GM23338 (cell line): ENCODE results near the gene CEACAM16. TPM values are rescaled to one million over a fixed set of nuclear protein-coding genes. Genes with fewer than 3 reads are reported as not detected.
A peak's percentile ranks its signal among the peaks of the same experiment; 100 is the strongest.

Experiments
- ATAC-seq: fragments of 200-7000 bp; cut with Tn5 transposase; 3 replicates; pipeline ENCODE4 v1.9.1; 2020
- DNase-seq: peaks from one replicate; pipeline ENCODE4 v3.0.0-alpha.2; 2015; ENCODE audit warnings: low spot score
- H2AFZ ChIP-seq: fragments of 200-600 bp; sonication (generic); 2 replicates; pipeline ENCODE4 v1.8.0; 2016; ENCODE audit warnings: antibody characterized with exemption, mild to moderate bottlenecking, moderate library complexity
- H3F3A ChIP-seq: fragments of 200-600 bp; sonication (generic); replicated peaks from 2 replicates; pipeline ENCODE4 v1.8.0; 2017; ENCODE audit warnings: antibody characterized with exemption, mixed run types, low read depth
- H3K27ac ChIP-seq: fragments of 200-600 bp; sonication (generic); 2 replicates; pipeline ENCODE4 v1.6.1; 2016; ENCODE audit warnings: low read depth
- H3K27me3 ChIP-seq: fragments of 200-600 bp; sonication (generic); 2 replicates; pipeline ENCODE4 v1.8.0; 2016; ENCODE audit warnings: mild to moderate bottlenecking, mixed run types, moderate library complexity; ENCODE audit not compliant: insufficient read depth
- H3K36me3 ChIP-seq: fragments of 200-600 bp; sonication (generic); 2 replicates; pipeline ENCODE4 v1.8.0; 2016; ENCODE audit warnings: mild to moderate bottlenecking; ENCODE audit not compliant: insufficient read depth
- H3K4me1 ChIP-seq: fragments of 200-600 bp; sonication (generic); 2 replicates; pipeline ENCODE4 v1.8.0; 2016; ENCODE audit warnings: mild to moderate bottlenecking, moderate library complexity; ENCODE audit not compliant: insufficient read depth
- H3K4me2 ChIP-seq: fragments of 200-600 bp; sonication (generic); 2 replicates; pipeline ENCODE4 v1.7.1; 2017; ENCODE audit warnings: mixed run types
- H3K4me3 ChIP-seq: fragments of 200-600 bp; sonication (generic); 2 replicates; pipeline ENCODE4 v1.6.1; 2016; ENCODE audit warnings: mixed run types
- H3K79me2 ChIP-seq: fragments of 200-600 bp; sonication (generic); replicated peaks from 2 replicates; pipeline ENCODE4 v1.8.0; 2017; ENCODE audit warnings: mild to moderate bottlenecking; ENCODE audit not compliant: insufficient read depth
- H3K9me2 ChIP-seq: fragments of 200-600 bp; sonication (generic); 2 replicates; pipeline ENCODE4 v1.8.0; 2017; ENCODE audit not compliant: insufficient read depth
- H4K20me1 ChIP-seq: fragments of 200-600 bp; sonication (generic); replicated peaks from 2 replicates; pipeline ENCODE4 v1.8.0; 2017; ENCODE audit warnings: mild to moderate bottlenecking; ENCODE audit not compliant: insufficient read depth
- H3K27ac Mint-ChIP-seq: 2 replicates; pipeline ENCODE4 v1.8.0; 2020; ENCODE audit warnings: inconsistent platforms, mild to moderate bottlenecking, moderate library complexity, mixed read lengths
- H3K27me3 Mint-ChIP-seq: 3 replicates; pipeline ENCODE4 v1.8.0; 2022; ENCODE audit warnings: low read depth, mild to moderate bottlenecking, moderate library complexity, mixed read lengths, inconsistent platforms; ENCODE audit not compliant: insufficient read depth, poor library complexity
- H3K36me3 Mint-ChIP-seq: 3 replicates; pipeline ENCODE4 v1.8.0; 2021; ENCODE audit warnings: low read depth, mild to moderate bottlenecking, inconsistent platforms, moderate library complexity, mixed read lengths
- H3K4me1 Mint-ChIP-seq: 3 replicates; pipeline ENCODE4 v1.8.0; 2020; ENCODE audit warnings: mild to moderate bottlenecking, inconsistent platforms, mixed read lengths
- H3K4me3 Mint-ChIP-seq: 3 replicates; pipeline ENCODE4 v1.8.0; 2021; ENCODE audit warnings: moderate library complexity, mild to moderate bottlenecking, inconsistent platforms, mixed read lengths
- H3K9me3 Mint-ChIP-seq: 3 replicates; pipeline ENCODE4 v1.8.0; 2020; ENCODE audit warnings: moderate library complexity, mild to moderate bottlenecking, inconsistent platforms, mixed read lengths
- CREB1 ChIP-seq: fragments of 250-450 bp; sonication (Bioruptor Pico); IDR thresholded peaks from 2 replicates; pipeline ENCODE4 v1.5.0; 2020; ENCODE audit warnings: low read depth, mild to moderate bottlenecking, moderate library complexity
- EZH2 ChIP-seq: fragments of 200-600 bp; sonication (generic); IDR thresholded peaks from one replicate; pipeline ENCODE4 v1.8.0; 2017; ENCODE audit warnings: antibody characterized with exemption, mild to moderate bottlenecking, low read depth; ENCODE audit not compliant: unreplicated experiment
- EZH2phosphoT487 ChIP-seq: fragments of 200-600 bp; sonication (generic); IDR thresholded peaks from one replicate; pipeline ENCODE4 v1.8.1; 2018; ENCODE audit warnings: antibody characterized with exemption; ENCODE audit not compliant: unreplicated experiment
- JUNB ChIP-seq: IDR thresholded peaks from one replicate; pipeline ENCODE4 v1.6.1; 2016; ENCODE audit warnings: antibody characterized with exemption; ENCODE audit not compliant: unreplicated experiment
- POLR2AphosphoS5 ChIP-seq: IDR thresholded peaks from 2 replicates; pipeline ENCODE4 v1.6.1; 2016; ENCODE audit warnings: antibody characterized with exemption, low read depth
- STAT1 ChIP-seq: IDR thresholded peaks from one replicate; pipeline ENCODE4 v1.6.1; 2016; ENCODE audit warnings: antibody characterized with exemption; ENCODE audit not compliant: unreplicated experiment
- ZNF114 ChIP-seq: fragments of 250-450 bp; sonication (Bioruptor Pico); IDR thresholded peaks from 2 replicates; pipeline ENCODE4 v1.5.0; 2020; ENCODE audit warnings: mild to moderate bottlenecking, moderate library complexity
- ZNF331 ChIP-seq: fragments of 250-450 bp; sonication (Bioruptor Pico); IDR thresholded peaks from 2 replicates; pipeline ENCODE4 v1.5.0; 2020; ENCODE audit warnings: low read depth, mild to moderate bottlenecking, moderate library complexity
- polyA plus RNA-seq: library from polyadenylated mRNA; unstranded; fragments of >200 nt; fragmentation: Nextera tagmentation; extraction: Ambion mirVana; gene quantifications from 2 replicates; pipeline ENCODE4 v1.2.1, GENCODE V29; 2016
- total RNA-seq: library from RNA; depleted of rRNA; stranded (reverse); fragments of >200 nt; shearing (Covaris generic); gene quantifications from 2 replicates; pipeline ENCODE4 v1.2.3, GENCODE V29; 2014
- TF ChIP-seq, protein P1 (sequence below), 2 experiments: fragments of 200-600 bp in 1 of 2; sonication (generic) in 1 of 2; conservative IDR thresholded peaks; 2 replicates each; pipeline versions ENCODE4 v1.5.1 to v1.6.1; 2016 to 2017; ENCODE audit warnings: antibody characterized with exemption in 2 of 2, low read depth in 2 of 2, mild to moderate bottlenecking in 2 of 2, moderate library complexity in 1 of 2
- TF ChIP-seq, protein P2 (sequence below): fragments of 250-450 bp; sonication (Bioruptor Pico); IDR thresholded peaks from 2 replicates; pipeline ENCODE4 v1.5.0; 2020; ENCODE audit warnings: mild to moderate bottlenecking, moderate library complexity

Gene CEACAM16
- total and polyA plus RNA-seq, 2 experiments from 2014 or later = not detected

DNA sequence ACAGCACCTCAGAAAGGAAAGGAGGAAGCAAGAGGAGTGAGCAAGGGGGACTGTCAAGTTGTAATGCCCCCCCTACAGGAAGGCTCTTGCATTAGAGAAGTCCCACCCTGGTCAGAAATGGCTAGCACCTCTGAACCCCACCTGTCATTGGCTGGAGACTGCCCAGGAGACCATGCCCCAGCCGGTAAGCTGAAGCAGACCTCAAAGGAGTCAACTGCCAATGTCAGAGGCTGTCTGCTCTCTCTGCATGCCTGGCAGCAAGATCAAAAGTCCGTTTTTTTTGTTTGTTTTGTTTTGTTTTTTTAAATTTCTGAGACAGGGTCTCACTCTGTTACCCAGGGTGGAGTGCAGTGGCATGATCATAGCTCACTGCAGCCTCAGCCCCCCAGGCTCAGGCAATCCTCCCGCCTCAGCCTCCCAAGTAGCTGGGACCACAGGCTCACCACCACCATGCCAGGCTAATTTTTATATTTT lies 41.4 kb downstream of the CEACAM16 start:
- DNase-seq = no peak
- Histone ChIP-seq H3K4me1 (no peaks in the 10 kb centered on the region), H2AFZ (no peak overlapping the region), H3F3A (no peaks in the 10 kb centered on the region), H3K4me3 (no peak overlapping the region), H3K36me3 (no peaks in the 10 kb centered on the region), H3K27ac (no peak overlapping the region), H3K27me3 (peaks cover 8% of the 10 kb centered on the region), H3K9me2 (no peaks in the 10 kb centered on the region), H3K4me2 (no peak overlapping the region), H3K79me2 (no peaks in the 10 kb centered on the region), H4K20me1 (no peaks in the 10 kb centered on the region)
- H3K27me3 Mint-ChIP-seq = peaks cover 8% of the 10 kb centered on the region
- no peak overlapping the region for H3K27ac Mint-ChIP-seq
- H3K9me3 Mint-ChIP-seq = no peaks in the 10 kb centered on the region
- TF ChIP-seq ZNF331 = no peak
- no peak for TF ChIP-seq POLR2AphosphoS5
- TF ChIP-seq ZNF114 (CRISPR knock-in tag) = no peak
- TF ChIP-seq JUNB = no peak
- no peak for TF ChIP-seq CREB1
- TF ChIP-seq, protein P1, sequence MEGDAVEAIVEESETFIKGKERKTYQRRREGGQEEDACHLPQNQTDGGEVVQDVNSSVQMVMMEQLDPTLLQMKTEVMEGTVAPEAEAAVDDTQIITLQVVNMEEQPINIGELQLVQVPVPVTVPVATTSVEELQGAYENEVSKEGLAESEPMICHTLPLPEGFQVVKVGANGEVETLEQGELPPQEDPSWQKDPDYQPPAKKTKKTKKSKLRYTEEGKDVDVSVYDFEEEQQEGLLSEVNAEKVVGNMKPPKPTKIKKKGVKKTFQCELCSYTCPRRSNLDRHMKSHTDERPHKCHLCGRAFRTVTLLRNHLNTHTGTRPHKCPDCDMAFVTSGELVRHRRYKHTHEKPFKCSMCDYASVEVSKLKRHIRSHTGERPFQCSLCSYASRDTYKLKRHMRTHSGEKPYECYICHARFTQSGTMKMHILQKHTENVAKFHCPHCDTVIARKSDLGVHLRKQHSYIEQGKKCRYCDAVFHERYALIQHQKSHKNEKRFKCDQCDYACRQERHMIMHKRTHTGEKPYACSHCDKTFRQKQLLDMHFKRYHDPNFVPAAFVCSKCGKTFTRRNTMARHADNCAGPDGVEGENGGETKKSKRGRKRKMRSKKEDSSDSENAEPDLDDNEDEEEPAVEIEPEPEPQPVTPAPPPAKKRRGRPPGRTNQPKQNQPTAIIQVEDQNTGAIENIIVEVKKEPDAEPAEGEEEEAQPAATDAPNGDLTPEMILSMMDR (conservative IDR thresholded peaks at IDR 0.05; ENCODE audit: low read depth in 2 of 2) = 0 out of 4 replicates have a peak, but pooled peaks of 1 of the 2 experiments have one; percentile 0
- no peak for TF ChIP-seq EZH2phosphoT487
- no peak for TF ChIP-seq STAT1
- H3K4me1 Mint-ChIP-seq = peaks cover 16% of the 10 kb centered on the region
- ATAC-seq = peak; percentile 20
- no peak overlapping the region for H3K4me3 Mint-ChIP-seq
- no peaks in the 10 kb centered on the region for H3K36me3 Mint-ChIP-seq

DNA sequence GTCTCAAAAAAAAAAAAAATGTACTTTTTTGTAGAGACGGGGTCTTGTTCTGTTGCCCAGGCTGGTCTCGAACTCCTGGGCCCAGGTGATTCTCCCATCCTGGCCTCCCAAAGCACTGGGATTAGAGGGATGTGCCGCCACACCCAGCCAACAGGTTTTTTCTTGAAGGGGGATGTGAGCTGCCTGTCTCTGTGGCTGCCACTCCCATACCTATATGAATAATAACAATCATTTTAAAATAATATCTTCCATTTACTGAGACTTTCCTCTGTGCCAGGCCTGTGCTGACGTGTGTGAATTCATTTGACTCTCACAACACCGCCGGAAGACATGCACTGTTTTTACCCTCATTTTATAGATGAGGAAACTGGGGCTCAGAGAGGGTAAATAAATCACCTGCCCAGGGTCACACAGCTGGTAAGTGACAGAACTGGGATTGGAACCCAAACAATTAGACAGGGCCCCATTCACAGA lies 42.3 kb downstream of the CEACAM16 start:
- no peaks in the 10 kb centered on the region for H3K36me3 ChIP-seq
- H2AFZ ChIP-seq = no peak overlapping the region
- no peaks in the 10 kb centered on the region for H3K9me2 ChIP-seq
- H3K27ac Mint-ChIP-seq = no peak overlapping the region
- ATAC-seq (no peak), DNase-seq (no peak)
- no peak overlapping the region for H3K4me2 ChIP-seq
- no peaks in the 10 kb centered on the region for H4K20me1 ChIP-seq
- H3F3A ChIP-seq = no peaks in the 10 kb centered on the region
- no peak overlapping the region for H3K4me3 ChIP-seq
- peaks cover 16% of the 10 kb centered on the region for H3K4me1 Mint-ChIP-seq
- no peak overlapping the region for H3K4me3 Mint-ChIP-seq
- H3K79me2 ChIP-seq = no peaks in the 10 kb centered on the region
- peaks cover 17% of the 10 kb centered on the region for H3K27me3 ChIP-seq
- no peak overlapping the region for H3K27ac ChIP-seq
- no peaks in the 10 kb centered on the region for H3K9me3 Mint-ChIP-seq
- H3K27me3 Mint-ChIP-seq = peaks cover 17% of the 10 kb centered on the region
- H3K4me1 ChIP-seq = no peaks in the 10 kb centered on the region
- H3K36me3 Mint-ChIP-seq = no peaks in the 10 kb centered on the region
- TF ChIP-seq EZH2phosphoT487 = no peak
- TF ChIP-seq, protein P2, sequence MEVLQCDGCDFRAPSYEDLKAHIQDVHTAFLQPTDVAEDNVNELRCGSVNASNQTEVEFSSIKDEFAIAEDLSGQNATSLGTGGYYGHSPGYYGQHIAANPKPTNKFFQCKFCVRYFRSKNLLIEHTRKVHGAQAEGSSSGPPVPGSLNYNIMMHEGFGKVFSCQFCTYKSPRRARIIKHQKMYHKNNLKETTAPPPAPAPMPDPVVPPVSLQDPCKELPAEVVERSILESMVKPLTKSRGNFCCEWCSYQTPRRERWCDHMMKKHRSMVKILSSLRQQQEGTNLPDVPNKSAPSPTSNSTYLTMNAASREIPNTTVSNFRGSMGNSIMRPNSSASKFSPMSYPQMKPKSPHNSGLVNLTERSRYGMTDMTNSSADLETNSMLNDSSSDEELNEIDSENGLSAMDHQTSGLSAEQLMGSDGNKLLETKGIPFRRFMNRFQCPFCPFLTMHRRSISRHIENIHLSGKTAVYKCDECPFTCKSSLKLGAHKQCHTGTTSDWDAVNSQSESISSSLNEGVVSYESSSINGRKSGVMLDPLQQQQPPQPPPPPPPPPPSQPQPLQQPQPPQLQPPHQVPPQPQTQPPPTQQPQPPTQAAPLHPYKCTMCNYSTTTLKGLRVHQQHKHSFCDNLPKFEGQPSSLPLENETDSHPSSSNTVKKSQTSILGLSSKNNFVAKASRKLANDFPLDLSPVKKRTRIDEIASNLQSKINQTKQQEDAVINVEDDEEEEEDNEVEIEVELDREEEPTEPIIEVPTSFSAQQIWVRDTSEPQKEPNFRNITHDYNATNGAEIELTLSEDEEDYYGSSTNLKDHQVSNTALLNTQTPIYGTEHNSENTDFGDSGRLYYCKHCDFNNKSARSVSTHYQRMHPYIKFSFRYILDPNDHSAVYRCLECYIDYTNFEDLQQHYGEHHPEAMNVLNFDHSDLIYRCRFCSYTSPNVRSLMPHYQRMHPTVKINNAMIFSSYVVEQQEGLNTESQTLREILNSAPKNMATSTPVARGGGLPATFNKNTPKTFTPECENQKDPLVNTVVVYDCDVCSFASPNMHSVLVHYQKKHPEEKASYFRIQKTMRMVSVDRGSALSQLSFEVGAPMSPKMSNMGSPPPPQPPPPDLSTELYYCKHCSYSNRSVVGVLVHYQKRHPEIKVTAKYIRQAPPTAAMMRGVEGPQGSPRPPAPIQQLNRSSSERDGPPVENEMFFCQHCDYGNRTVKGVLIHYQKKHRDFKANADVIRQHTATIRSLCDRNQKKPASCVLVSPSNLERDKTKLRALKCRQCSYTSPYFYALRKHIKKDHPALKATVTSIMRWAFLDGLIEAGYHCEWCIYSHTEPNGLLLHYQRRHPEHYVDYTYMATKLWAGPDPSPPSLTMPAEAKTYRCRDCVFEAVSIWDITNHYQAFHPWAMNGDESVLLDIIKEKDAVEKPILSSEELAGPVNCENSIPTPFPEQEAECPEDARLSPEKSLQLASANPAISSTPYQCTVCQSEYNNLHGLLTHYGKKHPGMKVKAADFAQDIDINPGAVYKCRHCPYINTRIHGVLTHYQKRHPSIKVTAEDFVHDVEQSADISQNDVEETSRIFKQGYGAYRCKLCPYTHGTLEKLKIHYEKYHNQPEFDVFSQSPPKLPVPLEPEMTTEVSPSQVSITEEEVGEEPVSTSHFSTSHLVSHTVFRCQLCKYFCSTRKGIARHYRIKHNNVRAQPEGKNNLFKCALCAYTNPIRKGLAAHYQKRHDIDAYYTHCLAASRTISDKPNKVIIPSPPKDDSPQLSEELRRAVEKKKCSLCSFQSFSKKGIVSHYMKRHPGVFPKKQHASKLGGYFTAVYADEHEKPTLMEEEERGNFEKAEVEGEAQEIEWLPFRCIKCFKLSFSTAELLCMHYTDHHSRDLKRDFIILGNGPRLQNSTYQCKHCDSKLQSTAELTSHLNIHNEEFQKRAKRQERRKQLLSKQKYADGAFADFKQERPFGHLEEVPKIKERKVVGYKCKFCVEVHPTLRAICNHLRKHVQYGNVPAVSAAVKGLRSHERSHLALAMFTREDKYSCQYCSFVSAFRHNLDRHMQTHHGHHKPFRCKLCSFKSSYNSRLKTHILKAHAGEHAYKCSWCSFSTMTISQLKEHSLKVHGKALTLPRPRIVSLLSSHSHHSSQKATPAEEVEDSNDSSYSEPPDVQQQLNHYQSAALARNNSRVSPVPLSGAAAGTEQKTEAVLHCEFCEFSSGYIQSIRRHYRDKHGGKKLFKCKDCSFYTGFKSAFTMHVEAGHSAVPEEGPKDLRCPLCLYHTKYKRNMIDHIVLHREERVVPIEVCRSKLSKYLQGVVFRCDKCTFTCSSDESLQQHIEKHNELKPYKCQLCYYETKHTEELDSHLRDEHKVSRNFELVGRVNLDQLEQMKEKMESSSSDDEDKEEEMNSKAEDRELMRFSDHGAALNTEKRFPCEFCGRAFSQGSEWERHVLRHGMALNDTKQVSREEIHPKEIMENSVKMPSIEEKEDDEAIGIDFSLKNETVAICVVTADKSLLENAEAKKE (CRISPR knock-in tag) = no peak
- no peak for TF ChIP-seq STAT1
- TF ChIP-seq POLR2AphosphoS5 = no peak
- TF ChIP-seq, protein P1 (conservative IDR thresholded peaks at IDR 0.05; ENCODE audit: low read depth in 2 of 2) = no peak
- no peak for TF ChIP-seq CREB1
- no peak for TF ChIP-seq ZNF331
- TF ChIP-seq EZH2 = no peak
- TF ChIP-seq ZNF114 (CRISPR knock-in tag) = no peak
